NOMO-1 treated with dmso at 0.1 percent for 144 hours (cell line): ENCODE data around the gene RIPOR2.
"Not testable (repeated sequence)": the region's sequence is repeated elsewhere in the genome, so short reads cannot be mapped to it uniquely, and the experiment has no call there.

Experiments
- DNase-seq: peaks from one replicate; lab custom pipeline; 2025; ENCODE audit not compliant: unreplicated experiment; lab: John Stamatoyannopoulos, UW

RIPOR2 gene

DNA sequence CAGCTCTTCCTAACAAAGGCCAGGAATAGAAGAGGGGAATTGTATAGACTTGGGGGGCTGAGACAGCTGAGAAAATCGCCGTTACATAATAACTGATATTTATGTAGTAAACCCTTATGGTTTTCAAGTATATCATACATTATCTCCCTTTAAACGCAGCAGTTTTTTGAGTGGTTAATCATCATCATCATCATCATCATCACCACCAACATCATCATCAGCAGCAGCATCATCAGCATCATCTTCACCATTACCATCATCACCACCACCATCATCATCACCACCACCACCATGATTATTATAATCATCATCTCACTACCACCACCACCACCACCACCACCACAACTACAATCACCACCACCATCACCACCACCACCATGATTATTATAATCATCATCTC is 9.1 kb downstream of the RIPOR2 start:
- DNase-seq = not testable (repeated sequence)

DNA sequence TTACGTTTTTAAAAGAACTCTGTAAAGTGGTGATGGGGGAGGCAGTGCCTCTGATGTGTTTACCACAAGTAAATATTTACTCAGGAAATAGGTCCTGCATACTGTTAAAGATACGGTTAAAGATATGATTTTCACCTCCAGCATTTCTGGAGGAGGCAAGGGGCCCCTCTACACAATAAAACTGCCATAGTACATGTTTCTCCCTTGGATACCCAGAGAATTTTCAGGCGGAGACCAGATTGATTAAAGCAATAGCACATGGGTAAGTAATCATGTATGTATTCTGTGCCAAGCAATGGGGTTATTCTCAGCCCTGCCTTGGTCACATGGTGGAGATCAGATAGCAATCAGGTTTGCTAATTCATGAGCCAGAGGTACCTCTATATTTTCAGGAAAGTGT is 9.6 kb downstream of the RIPOR2 start:
- DNase-seq = no peak

DNA sequence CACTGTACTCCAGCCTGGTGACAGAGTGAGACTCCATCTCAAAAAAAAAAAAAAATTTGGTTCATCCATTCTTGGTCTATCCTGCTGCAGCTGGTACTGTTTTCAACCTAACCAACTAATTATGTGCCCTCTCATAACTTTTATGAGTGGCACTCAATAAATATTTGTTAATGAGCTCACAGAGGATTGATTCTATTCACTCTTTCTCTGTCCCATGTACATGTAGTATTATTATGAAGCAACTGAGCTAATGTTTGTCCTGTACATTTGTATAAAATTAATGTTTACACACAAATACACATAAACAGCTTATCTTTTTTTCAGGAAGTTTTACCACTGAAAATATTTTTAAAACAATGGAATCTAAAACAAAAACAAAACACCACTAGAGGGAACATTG is 10.1 kb downstream of the RIPOR2 start:
- DNase-seq = no peak

DNA sequence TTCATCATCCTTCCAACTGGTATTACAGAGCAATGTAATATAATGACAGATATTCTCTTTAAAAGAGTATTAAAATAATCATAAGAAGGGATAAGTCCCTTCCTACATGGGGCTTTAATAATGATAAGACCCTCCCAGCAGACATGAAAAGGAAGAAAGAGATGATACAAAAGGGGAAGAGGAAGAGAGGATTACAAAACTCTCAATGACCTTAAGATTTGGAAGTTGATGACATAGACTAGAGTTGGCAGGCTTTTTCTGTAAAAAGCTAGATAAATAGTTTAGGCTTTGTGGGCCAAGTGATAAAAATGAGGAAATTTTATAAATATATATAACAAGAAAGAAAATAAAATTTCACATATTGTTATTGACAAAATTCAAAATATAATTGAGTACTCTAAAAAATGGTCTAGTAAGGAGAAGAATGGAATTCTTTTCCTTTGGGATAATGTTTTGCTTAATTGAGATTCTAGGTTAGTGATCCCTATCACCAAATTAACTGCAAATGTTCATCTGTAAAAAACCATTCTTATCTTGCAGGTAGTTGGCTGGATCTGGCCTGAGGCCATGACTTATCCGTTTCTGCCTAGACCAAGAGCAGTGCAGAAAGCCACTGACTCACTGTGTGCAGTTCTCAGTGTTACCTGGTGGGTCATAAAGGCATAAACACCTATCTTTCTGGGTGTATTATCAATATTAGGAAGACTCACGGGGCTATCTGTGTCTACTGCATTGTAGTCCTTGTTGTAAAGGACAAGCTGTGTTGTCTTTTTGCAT is 11.0 kb downstream of the RIPOR2 start:
- DNase-seq = peak; percentile 54

DNA sequence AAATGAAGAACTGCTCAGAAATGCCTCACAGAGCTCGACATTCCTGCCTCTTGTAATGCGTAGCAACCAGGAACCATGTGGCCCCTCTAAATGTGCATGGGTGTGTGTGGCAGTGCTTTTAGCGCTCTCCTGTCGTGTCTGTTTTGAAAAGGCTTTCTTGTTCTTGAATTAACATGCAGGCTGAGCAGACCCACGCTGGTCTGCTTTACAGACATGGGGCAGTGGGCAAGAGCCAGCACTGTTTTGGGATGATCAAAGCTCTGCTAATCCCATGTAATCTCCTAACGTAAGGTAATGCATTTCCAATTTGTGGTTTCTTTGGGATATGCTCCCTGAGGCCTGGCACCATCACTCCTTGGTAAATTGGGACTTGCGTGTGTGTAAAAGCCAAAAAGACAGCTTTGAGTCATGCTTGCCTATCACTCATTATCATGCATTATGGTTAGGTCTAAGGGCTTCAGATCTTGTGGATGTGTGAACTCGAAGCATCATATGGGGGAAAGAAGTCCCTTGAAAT is 11.8 kb downstream of the RIPOR2 start:
- DNase-seq = no peak

DNA sequence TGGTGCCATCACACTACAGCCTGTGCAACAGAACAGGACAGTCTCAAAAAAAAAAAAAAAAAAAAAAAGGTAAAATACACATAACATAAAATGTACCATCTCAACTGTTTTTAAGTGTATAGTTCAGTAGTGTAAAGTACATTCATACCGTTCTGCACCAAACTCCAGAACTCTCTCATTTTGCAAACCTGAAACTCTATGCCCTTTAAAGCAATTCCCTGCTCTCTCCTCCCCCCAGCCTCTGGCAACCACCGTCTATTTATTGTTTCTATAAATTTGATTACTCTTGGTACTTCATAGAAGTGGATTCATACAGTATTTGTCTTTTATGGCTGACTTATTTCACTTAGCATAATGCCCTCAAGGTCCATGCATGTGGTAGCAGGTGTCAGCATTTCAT is 12.9 kb downstream of the RIPOR2 start:
- DNase-seq = no peak

DNA sequence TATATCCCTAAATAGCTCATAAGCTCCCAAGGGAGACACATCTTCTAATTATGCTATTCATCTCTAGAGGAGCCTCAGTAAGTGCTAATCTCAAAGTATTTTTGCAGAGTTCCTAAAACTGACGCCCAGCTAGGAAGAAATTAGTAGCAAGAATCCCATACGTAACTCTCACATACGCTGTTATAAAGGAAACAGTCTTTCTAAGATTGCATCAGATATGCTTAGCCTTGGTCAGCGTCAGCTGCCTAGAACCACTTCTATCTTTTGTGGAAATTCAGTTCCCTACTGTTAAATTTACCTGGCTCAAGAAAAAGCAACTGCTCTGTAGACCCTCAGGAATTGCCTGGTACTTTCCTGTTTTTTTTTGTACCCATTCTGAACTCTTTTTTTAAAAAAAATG is 13.6 kb downstream of the RIPOR2 start:
- no peak for DNase-seq

DNA sequence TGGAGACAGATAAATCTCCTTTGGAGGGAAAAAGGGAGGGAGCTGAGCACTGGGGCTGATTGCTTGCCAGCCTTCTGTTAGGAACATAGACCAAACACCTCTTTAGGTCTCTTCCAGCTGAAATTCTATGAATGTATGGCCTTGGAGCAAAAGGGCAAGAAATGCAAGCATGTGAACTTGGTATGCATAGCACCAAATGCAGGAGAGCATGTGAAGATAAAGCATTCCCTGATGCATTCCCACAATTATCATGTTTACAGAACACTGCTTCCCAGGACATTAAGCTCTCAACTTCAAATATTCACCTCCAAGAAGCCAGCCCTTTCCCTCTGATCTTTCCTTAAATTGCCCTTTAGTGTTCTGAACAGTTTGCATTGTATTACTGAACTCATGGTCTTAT is 15.6 kb downstream of the RIPOR2 start:
- no peak for DNase-seq

DNA sequence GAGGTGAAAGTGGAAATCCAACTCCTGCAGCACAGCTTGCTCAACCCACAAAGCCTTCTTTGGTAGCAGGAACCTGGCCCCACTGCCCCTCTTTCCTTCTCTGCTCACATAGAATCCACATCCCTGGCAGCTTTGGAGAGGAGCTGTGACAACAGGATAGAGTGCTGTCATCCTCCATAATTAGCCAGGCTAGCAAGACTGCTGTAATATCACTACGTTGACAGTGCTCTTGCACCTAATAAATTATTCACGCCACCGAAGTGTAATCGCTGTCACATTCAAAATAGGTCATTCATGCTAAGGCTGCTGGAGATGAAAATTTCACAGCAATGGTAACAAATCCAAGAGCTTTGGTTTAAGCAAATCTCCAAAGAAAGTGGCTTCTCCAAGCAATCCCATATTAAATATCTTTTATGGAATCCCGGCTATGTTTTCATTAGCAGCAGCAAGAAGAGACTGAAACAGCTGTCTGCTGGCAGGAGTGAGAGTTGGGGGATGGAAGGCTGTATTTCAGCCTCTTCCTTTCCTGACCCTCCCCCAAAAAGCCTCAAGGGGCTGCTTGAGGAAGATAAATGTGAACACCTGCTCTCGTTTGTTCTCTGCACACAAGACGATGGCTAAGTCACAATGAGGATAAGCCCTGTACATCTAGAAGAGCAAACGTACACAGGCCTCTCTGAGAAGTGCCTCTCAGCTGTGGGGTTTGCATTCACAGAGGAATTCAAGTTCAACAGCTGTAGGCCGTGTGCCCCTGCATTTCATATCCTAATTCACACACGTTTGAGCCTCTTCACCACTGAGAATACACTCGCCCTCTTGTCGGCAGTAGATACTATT is 16.5 kb downstream of the RIPOR2 start:
- DNase-seq = no peak

DNA sequence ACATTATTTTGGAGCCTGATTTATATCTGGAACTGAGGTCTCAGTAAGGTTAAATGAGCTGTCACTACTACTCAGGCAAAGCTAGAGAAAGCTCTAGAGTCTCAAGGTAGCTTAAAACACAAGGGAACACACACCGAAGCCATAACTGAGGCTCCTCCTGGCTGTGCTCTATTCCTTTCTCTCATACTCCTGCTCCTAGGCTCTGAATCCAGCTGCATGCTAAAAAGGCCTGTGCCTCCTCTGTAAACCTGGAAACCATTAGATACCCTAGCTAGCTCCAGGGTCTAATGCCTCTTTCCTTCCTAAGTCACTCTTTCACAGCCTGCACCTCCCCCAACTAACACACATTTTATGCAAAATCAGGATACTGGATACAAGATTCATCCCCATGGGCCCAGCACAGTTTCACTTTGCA is 17.1 kb downstream of the RIPOR2 start:
- DNase-seq = no peak

DNA sequence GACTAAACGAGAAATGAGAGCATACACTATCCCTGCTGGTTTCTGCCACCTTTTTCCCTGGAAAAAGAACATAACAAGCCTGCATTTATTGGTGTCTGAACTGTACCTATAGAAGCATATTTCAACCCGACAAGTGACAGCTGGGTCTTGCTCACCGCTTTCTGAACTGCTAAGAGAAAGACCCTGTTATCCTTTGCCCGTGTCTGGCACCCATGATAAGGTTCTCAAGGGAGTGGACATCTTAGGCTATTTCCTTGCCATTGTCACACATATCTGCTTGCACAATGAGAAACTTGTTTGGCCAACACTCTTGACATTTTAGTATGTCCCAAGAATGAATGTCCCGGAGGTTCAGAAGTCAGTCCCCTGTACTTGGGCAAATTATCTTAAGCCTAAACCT is 19.3 kb downstream of the RIPOR2 start:
- DNase-seq = no peak

DNA sequence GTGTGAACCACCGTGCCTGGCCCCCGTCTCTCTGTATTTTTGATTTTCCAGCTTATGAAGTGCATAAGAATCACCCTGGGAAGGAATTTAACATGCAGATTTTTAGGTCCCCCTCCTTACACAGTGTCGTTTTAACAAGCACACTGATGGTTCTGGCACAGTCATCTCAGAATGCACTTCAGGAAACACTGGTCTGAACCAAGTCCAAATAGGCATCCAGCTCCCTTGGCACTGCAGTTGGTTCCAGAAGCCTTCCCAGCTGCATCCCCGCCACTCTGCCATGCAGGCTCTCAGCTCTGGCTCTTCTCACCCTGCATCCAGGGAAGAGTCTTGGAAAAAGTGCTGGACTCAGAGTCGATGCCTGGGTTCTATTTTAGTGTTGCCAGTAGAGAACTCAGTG is 20.1 kb downstream of the RIPOR2 start:
- DNase-seq = no peak

DNA sequence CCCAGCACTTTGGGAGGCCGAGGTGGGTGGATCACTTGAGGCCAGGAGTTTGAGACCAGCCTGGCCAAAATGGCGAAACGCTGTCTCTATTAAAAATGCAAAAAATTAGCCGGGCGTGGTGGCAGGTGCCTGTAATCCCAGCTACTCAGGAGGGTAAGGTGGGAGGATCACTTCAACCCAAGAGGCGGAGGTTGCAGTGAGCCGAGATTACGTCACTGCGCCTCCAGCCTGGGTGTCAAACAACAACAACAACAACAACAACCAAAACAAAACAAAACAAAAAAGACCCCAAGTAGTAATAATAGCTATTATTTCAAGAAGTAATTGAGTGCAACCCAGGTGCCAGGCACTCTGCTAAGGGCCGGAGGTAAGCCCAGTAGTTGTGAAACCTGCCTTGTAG is 21.7 kb downstream of the RIPOR2 start:
- DNase-seq = not testable (repeated sequence)

DNA sequence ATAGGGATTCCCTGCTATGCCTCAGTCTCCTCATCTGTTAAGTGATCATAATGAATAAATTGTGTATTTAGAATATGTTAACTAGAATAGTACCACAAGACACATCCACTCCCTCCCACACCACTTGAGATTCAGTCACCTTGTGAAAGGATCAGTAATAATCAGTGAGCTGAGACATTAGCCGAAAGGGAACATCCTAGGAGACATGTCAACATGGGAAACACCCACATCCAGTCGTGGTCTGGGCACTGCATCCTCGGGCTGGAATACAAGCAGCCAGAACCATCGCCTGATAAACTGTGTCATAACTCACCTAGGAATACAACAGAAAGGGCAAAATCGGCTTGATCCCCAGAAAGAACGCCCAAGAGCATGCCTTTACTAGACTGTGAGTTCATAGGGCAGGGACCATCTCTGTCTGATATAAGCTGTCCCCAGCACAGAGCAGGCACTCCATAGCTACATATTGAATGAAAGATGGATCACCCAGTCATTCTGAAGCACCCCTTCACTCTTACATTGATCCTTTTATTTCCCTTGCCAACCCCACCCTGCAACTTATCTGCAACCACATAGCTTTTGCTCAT is 23.9 kb downstream of the RIPOR2 start:
- no peak for DNase-seq

DNA sequence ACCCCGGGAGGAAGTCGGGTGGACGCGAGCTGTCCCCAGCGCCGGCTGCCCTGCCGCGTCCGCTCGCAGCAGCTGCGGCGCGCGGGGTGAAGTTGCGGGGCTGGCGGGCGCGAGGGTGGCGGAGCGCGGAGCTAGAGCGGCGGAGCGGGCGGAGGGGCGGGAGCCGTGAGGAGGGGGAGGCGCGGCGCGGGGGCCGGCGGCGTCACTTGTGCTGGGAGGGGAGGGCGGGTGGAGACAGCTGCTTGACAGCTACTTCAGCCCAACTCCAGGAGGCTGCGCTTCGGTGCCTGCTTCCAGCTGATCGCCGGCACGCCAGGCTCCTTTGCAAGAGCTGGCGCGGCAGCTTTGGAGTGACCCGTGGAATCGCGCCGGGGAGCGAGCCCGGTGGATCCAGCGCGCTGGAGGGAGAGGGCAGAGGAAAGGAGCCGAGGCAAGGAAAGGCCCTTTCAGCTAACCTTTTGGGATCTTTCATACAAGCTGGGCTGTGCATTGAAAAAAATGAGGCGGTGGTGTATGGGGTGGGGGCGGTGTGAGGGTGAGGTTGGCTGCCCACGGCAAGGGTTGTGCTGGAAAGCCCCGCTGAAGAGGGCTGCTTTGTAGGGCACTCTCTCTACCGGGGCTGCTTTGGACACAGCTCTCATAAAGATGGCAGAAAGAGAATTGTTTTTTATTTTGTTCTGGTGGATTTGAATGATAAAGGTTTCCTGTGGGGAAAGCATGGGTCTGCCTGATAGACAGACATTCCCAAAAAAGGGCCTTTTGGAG is 24.6 kb downstream of the RIPOR2 start:
- peak; percentile 25 for DNase-seq

DNA sequence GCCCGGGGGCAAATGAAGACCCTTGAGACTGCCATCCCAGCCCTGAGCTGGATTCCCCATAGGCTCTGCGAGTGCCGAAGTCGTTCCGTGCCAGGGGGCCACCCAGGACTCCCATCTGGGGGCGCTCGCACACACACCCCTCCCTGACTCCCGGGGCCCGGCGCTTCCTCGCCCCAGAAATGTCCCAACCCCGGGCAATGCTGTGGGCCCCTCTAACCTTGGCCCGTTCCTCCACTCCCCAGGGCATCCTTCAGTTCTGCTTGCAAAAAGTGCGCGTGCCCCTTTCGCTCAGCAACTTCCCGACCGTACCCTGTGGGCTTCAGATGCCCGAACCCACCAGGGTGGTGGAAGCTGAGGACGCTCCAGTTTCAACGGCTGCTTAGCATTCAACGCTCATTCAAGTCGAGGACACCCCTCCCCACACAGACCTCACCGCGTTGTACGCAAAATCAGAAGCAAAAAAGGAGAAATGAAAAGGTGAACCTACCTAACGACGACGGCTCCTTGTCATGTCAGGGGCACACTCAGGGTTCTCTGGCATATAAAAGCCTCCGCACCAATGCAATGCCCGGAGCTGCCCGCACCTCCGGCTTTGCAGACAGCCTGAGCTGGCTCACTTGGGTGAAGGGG is 25.3 kb downstream of the RIPOR2 start:
- DNase-seq = no peak

DNA sequence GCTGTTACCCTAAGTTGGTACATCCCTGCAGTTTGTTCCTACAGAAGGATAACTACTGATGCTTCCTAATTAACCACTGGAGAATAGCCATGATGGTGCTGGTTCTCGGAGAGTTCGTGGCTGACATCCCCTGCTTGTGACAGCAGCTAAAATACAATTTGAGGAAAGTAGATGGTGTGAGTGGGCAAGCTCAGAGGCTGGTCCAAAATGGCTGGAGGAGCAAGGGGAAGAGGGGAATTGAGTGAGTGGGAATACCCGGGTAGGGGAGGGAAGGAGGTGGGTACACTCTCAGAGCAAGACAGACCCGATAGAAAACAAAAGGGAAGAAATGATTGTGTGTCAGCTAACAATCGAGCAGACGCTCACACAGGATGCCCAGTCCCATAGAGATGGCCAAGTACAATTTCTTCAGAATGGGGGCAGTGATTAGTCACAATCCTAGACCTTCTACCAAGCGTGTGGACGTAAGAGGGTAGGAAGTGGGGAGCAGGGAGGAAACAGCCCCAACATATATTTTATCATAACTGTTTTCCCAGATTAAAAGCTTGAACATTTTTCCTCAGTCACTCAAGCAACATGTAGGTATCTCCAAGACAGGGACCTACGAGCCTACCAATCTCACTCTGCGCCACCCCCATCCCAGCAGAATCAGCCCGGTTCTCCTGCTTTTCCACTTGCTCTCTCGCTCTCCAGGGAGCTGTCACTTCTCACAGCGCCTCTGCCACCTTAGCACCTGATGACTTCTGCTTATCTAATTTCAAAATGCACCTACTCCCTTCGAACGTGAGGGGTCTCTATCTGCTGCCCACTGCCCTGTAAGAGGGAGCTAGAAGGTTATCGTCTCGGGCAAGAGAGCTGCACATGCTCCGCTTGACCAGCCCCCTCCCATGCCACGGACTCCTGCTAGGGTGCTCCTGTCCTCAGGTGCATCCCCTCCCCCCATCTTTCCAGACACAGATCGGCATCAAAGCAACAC is 26.2 kb downstream of the RIPOR2 start:
- DNase-seq = no peak

DNA sequence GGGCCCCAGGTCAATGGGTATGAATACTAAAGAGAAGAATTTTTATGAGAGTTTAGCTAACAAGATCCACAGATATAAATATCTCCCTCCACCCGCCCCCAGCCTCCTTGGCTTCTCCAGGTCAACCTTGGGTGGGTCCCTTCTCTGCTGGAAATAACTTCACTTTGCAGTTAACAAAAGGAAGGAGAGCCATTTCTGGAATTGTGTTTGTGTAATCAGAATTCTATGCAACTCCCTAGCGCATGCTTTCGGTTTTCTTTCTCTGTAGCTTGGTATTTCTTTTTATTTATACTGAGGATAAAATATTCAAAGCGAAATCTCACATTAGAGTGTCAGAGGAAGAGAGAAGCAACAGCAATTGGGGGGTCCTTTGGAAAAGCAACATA is 27.1 kb downstream of the RIPOR2 start:
- DNase-seq = no peak

DNA sequence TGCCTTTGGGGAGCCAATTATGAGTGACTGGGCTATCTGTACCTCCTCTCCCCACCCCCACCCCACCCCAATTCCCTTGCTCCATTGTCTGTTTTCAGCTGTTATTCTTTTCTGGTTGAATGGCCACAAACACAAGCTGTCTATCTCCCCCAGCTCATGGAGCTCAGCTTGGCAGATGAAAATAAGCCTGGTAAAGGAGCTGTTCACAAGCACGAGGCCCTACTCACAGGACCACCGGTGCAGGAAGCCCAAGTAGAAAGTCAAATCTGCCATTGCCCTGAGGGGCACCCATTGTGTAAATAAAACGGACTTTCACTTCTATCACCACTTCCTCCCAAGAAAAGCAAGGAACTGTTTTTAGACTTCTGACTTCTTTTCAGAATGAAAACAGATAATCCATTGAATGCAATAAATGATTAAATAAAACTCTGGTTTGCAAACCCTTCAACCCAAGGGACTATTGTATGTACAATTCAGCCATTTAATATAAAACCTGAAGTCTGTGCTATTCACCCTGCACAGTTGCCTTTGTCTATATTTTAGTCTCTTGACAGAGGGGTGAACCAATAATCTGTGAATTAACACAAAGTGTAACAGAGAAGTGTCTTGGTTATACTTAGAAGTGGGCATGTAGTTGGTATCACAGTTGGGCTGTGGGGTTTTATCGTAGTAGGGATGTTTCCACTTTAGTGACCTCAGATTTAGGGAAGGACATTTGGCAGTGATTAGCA is 27.7 kb downstream of the RIPOR2 start:
- DNase-seq = peak; percentile 8
